ENCODE results near the gene SHKBP1.
"Not testable (repeated sequence)": the region's sequence is repeated elsewhere in the genome, so short reads cannot be mapped to it uniquely, and the experiment has no call there.

SHKBP1 gene

DNA sequence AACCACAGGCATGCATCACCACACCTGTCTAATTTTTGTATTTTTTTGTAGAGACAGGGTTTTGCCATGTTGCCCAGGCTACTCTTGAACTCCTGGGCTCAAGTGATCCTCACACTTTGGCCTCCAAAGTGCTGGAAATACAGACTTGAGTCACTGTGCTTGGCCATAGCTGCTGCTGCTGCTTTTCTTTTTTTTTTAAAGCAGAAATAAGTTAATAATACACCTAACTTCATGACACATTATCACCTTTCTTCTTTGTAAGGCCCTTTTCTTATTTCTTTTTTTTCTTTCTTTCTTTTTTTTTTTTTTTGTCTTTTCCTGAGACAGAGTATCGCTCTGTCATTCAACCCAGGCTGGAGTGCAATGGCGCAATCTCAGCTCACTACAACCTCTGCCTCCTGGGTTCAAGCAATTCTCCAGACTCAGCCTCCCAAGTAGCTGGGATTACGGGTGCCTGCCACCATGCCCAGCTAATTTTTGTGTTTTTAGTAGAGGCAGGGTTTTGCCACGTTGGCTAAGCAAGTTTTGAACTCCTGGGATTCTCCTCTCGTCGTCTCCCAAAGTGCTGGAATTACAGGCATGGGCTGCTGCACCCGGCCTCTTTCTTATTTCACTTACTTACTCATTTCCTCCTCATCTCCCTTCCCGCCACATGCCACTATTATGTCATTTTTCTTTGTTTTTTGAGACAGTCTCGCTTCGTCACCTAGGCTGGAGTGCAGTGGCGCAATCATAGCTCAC is 8.7 kb downstream of the SHKBP1 start:
- DNase-seq (ENCODE audit: low read depth in 2 of 2) = no peak

DNA sequence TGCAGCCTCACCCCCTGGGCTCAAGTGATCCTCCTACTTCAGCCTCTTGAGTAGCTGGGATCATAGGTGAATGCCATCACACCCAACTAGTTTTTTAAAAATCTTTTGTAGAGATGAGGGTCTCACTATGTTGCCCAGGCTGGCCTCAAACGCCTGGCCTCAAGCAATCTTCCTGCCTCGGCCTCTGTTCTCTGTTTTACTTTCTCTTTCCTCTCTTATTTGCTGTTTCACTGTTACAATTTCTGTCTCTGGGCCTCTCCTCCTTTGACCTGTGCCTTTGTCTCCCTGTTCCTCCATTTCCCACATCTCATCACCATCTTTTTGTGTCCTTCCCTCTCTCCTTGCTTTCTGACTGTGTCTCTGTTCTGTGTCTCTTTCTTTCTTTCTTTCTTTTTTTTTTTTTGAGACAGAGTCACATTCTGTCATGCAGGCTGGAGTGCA is 9.3 kb downstream of the SHKBP1 start:
- DNase-seq (ENCODE audit: low read depth in 2 of 2) = no peak

DNA sequence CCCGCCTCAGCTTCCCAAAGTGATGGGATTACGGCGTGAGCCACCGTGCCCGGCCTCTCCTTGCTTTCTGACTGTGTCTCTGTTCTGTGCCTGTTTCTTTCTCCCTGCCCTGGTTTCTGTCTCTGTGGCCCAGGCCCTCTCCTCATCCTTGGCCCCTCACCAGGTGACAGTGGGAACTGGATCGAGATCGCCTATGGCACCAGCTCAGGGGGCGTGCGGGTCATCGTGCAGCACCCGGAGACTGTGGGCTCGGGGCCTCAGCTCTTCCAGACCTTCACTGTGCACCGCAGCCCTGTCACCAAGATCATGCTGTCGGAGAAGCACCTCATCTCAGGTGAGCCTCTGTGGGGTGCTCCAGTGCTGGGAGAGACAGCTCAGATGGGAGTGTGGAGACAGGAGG is 9.9 kb downstream of the SHKBP1 start:
- DNase-seq (ENCODE audit: low read depth in 2 of 2) = no peak

DNA sequence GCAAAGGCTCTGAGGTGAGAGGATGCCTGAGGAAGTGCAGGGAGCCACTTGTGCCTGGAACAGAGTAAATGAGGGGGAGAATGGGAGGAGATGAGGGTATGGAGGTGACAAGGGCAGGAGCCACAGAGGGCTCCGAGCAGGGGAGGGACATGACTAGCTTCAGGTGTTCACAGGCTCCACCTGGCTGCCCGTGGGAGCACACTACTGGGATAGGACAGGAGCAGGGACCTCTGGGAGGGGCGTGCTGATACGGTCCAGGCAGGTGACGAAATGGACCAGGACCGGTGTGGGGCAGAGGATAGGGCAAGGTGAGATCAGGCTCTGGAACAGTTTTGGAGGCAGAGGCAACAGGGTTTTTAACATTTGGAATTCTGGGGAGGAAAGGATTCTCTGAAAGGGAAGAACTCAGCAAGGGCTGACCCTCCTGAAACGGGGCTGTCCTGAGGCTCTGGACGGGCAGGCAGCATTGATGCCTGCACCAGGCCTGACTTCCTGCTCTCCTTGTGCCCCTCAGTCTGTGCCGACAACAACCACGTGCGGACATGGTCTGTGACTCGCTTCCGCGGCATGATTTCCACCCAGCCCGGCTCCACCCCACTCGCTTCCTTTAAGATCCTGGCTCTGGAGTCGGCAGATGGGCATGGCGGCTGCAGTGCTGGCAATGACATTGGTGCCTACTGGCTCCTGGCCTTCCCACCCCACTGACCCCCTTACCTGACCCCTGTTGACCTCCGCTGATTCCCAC is 11.6 kb downstream of the SHKBP1 start:
- DNase-seq (ENCODE audit: low read depth in 2 of 2) = no peak

DNA sequence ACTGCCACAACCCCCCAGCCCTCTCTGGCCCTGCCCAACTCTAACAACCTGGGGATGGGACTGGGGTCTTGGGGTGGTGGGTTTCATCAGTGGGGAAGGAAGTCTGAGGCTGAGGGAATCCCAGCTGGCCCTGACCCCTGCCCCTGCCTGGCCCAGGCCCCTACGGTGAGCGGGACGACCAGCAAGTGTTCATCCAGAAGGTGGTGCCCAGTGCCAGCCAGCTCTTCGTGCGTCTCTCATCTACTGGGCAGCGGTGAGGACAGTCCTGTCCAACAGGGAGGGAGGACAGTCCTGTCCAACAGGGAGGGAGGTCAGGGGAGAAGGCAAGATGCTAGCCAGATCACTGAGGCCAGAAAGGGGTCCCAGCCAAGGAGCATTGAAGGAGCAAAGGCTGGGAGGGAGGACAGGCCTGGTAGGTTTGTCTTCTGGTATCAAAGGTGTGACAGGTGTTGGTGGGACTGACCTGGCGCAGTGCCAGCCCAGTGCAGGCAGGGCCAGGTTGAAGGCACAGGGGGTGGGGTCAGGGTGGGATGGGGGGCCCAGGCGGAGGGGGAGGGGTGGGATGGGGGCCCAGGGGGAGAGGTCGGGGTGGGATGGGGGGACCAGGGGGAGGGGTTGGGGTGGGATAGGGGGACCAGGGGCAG is 12.4 kb downstream of the SHKBP1 start:
- no peak for DNase-seq (ENCODE audit: low read depth in 2 of 2)

DNA sequence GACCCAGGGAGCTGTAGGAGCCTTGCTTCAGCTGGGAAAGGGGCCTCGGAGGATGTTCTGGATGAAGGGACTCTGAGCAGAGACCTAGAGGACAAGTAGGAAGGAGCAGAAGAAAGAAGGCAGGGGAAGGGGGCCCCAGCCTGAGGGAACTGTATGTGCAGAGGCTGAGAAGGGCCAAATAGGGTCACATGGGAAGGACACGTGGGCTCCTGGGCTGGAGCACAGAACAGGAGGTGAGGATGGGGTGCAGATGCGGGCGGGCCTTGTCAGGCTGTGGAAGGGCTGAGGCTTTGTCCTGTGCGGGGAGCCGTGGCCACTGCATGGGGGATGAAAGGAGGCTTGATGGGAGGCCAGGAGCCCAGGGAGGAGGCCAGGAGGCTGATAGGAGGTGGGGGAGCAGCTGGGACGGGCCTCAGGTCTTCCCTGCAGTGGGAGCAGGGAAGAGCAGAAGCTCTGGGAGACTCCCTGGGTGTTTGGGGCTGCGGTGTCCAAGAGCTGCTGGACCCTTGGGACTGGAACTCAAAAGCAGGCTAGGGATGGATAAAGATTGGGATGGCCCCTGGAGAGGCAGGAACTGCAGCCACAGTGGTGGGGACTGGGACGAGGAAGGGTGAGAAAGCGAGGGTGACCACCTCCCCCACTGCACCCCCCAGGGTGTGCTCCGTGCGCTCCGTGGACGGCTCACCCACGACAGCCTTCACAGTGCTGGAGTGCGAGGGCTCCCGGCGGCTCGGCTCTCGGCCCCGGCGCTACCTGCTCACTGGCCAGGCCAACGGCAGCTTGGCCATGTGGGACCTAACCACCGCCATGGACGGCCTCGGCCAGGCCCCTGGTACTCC is 13.1 kb downstream of the SHKBP1 start:
- DNase-seq (ENCODE audit: low read depth in 2 of 2) = no peak

DNA sequence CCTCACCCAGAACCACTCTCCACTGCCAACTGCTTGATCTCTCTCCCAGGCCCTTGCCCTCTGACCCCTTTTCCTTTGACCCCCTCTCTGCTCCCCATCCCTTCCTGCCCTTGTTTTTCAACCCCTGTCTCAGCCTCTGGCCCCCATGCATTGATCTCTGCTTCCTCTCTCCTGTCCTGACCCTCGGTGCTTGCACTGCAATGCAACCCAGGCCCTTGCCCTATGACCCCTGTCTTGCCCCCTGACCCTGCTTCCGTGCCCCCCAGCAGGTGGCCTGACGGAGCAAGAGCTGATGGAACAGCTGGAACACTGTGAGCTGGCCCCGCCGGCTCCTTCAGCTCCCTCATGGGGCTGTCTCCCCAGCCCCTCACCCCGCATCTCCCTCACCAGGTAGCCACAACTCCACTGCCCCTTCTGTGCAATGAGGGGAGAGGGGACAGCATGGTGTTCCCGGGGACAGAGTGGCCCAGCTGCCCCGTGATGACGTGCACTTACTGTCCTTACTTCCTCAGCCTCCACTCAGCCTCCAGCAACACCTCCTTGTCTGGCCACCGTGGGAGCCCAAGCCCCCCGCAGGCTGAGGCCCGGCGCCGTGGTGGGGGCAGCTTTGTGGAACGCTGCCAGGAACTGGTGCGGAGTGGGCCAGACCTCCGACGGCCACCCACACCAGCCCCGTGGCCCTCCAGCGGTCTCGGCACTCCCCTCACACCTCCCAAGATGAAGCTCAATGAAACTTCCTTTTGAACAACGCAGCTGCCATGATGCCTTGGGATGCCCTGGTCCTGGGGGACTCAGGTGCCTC is 14.0 kb downstream of the SHKBP1 start:
- no peak for DNase-seq (ENCODE audit: low read depth in 2 of 2)

DNA sequence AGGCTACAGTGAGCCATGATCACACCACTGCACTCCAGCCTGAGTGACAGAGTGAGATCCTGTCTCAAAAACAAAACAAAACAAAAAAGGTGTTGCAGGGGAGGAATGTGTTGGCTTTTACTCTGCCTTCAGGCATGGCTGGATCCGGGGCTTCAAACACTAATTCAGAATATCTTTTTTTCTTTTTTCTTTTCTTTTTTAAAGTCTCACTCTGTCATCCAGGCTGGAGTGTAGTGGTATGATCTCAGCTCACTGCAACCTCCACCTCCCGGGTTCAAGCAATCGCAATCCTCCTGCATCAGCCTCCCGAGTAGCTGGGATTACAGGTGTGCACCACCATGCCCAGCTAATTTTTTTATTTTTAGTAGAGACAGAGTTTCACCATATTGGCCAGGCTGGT is 15.1 kb downstream of the SHKBP1 start:
- DNase-seq (ENCODE audit: low read depth in 2 of 2) = not testable (repeated sequence)

DNA sequence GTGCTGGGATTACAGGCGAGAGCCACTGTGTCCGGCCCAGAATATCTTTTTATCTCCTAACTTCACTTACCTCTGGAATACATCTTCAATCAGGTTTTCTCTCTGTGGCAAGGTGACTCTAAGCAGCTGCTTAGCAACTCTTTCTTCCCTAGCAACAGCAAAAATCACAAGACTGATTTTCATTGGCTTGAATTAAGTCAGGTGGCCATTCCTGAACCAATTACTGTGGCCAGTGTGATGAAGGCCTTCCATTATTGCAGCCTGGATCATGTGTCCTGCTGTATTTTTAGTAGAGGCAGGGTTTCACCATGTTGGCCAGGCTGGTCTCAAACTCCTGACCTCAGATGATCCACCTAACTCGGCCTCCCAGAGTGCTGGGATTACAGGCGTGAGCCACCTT is 15.5 kb downstream of the SHKBP1 start:
- DNase-seq (ENCODE audit: low read depth in 2 of 2) = no peak

DNA sequence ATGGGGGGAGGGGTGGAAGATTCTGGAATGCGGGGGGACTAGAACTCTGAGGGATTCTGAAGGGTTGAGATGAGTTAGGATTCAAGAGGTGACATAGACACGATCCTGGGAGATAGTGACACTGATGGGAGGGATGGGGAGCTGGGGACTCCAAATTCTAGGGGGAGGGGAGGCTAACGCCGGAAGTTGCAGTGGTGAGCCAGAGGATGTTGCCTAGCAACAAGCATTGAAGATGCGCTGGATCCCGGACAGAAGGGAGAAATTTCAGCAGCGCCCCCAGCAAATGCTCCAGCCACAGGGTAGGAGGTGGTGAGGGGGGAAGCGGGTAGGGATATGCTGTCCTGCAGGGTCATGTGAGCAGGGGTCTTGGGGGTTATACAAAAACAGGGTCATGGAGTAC is 17.6 kb downstream of the SHKBP1 start:
- DNase-seq (ENCODE audit: low read depth in 2 of 2) = no peak

DNA sequence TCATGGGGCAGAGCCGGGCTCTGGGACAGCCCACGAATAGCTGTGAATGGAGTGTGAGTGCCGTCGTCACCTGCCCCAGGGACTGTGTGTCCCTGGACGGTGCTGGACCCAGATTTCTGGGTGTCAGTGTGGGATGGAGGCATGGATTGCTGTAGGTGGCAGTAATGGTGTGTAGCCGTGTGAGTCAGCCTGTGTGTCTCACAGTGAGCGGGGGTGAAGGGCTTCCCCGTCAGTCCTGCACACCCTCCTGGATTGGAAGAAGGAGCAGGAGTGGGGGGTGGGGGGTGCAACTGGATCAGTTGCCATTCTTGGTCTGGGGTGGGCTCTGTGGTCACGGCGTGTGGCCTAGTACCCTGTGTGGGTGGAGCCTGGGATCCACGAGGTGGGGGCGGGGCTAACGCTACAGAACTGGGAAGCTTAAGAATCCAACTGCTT is 18.0 kb downstream of the SHKBP1 start:
- no peak for DNase-seq (ENCODE audit: low read depth in 2 of 2)

DNA sequence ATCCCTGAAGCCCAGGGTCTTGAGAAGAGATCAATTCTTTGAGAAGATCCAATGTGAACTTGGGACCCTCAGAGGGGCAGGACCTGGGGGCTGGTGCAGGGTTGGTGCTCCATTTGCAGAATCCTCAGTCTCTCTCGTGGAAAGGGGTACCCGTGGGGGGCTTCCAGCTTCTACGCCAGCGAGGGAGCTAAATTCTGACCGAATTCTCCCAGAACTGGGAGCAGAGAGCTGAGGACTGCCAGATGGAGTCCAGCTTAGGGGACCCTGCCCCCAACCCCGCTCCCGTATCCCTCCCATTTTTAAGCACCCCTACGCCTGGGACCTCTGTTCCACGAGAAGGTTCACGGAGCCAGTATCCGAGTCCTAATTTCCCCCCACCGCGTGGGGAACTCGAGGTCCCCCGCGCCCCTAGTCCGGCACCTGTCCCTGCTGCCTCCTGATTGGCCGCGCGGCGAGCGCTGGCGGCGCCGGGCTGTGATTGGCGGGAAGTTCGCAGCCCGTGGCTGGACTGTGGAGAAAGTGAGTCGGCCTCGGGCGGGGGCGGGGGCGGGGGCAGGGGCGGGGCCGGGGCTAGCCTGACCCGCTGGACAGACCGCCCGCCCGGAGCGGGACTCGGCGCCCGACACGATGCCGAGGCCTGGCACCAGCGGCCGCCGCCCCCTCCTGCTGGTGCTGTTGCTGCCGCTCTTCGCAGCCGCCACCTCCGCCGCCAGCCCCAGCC is 20.1 kb downstream of the SHKBP1 start:
- no peak for DNase-seq (ENCODE audit: low read depth in 2 of 2)

DNA sequence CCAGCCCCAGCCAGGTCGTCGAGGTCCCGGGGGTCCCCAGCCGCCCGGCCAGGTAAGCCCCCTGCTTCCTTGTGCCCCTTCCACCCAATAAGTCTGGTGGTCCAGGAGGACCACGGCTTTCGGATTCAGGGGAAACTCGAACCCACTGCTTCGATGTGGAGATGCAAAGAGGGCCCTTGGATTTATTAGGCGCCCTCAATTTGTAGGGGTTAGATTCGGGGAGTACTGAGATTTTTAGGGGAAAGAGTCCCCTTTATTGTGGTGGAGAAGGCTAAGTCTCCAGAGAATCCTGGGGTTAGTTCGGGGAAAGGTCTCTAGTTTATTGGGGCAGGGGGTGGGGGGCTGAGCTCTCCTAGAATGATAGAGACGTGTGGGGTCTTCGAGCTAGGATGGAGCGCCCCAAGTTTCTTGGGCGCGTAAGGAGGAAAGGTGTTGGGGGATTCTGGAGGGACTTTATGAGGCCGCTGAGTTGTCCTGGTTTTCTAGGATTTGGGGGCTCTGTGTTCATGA is 20.7 kb downstream of the SHKBP1 start:
- DNase-seq (ENCODE audit: low read depth in 2 of 2) = no peak

DNA sequence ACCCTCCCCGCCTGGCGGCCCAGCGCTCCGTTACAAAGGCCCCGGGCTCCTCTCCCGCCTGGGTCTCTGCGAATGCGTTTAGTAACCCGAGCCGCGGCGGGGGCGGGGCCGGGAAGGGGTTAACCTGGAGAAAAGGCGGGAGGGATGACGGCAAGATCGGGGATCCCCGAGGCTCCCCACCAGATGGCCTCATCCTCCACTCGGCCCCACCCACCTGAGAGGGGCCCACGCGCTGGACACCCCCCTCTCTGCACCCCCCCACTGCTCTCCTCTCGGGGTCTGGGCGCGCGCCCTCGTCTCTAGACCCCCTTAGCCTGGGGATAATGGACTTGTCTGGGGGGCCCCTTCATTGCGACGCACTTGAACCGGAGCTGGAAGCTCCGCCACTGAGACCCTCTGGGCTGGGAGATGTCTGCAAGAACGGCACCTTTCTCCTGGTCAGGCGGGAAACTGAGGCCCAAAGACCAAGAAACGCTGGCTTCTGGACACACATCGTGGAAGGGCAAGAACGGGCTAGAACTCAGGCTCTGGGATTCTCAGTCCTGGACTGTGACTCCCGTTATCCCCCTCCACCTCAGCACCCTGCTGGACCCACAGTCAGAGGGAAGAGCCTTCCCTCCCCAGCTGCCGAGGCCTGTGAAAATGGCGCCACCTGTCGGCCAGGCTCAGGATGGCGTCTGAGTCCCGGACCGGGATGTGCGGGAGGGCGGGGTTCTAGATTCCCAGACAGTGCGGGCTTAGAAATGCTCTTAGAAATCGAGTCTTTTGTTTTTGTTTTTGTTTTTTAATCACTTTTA is 21.6 kb downstream of the SHKBP1 start:
- peak; percentile 66 to 74 for DNase-seq (ENCODE audit: low read depth in 2 of 2)

DNA sequence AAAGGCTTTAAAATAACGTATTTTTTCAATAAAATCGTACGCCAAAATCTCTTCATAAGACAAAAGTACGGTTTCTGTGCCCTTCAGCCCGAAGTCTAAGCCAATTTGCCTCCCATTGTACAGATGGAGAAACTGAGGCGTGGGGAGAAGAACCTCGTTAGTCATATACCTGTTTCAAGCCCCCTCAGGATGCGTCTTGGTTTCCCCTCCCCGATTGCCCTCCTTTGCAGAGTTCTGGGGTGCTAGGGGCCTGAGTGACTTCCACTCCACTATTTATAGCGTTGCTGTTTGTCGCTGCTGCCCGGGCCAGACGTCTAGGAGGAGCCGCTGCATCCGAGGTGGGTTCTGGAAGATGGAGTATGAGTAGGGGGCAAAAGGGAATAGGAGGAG is 22.2 kb downstream of the SHKBP1 start:
- DNase-seq (ENCODE audit: low read depth in 2 of 2) = no peak

DNA sequence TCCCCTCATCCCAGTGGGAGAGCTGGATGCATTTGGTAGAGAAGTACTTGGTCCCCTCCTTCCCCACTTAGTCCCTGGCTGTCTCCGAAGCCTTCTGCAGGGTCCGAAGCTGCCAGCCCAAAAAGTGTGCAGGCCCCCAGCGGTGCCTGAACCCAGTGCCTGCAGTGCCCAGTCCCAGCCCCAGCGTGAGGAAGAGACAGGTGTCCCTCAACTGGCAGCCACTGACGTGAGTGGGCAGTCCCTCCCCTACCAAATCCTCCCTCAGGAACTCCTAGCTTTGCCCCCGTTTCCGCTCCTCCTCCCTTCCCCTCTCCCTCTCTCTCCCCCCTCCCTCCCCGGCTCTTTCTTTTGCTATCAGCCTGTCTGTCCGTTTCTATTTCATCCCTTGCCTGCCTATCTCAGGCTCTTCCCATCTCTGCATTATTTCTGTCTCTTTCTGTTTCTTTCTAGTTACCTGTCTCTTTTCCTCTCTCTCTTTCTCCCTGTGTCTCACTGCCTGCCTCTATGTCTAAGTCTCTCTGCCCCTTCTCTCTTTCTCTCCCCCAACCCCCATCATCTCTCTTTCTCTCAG is 22.7 kb downstream of the SHKBP1 start:
- no peak for DNase-seq (ENCODE audit: low read depth in 2 of 2)

DNA sequence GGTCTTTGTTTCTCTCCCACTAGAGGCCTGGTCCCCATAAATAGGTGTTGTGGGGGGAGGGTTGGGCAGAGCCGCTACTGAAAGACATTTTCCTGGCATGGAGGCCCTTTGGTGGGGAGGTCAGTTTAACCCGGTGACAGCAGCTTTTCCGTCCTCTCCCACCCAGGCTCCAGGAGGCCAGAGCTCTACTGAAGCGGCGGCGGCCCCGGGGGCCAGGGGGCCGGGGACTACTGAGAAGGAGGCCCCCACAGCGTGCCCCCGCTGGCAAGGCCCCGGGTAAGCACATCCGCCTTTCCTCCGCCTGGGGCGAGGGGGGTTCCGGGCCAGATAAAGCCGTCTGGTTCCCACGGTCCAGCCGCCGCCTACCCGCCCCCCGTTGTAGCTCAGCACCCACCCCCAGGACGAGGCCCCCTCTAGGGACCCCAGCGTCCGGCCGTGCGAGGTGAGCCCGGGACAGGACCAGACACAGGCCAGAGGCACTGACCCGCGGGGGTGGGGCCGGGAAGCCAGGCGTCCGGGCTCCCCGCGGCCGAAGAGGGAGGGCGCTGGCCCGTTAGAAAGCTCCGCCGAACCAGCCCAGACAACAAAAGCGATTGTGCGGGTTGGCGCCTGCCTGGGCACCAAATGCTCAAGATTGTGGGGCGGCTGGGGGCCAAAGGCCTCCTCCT is 23.4 kb downstream of the SHKBP1 start:
- no peak for DNase-seq (ENCODE audit: low read depth in 2 of 2)

DNA sequence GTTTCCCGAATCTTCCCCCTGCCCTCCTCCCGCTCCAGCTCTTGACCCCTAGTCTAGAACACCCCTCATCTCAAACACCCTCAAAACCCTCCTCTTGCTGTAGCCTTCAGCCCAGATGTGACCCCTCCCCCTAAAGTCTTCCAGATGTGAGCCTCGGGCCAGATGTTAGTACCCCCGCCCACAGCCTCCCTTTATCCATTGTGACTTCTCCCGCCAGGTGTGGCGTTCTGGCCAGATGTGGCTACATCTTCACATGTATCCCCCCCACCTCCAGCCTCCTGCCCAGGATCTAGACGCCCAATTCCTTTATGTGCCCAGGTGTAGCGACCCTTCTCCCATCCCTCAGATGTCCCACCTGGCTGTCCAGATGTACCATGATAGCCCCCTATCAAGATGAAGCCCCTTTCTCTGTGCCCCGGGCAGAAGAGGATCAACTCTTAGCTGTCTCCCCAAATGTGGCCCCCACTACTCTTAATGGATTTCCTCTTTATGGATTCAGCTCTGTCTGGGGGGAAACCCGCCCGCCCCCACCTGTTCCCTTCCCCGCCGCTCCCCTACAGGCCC is 24.0 kb downstream of the SHKBP1 start:
- DNase-seq (ENCODE audit: low read depth in 2 of 2) = no peak
